SU-DHL-6 (cell line): ENCODE measurements around the gene AGO4.

Experiments
- CTCF ChIP-seq: fragments of 200-600 bp; sonication (generic); IDR thresholded peaks from one replicate; pipeline ENCODE4 v1.5.1; 2017; ENCODE audit warnings: antibody characterized with exemption, mild to moderate bottlenecking, low read length, moderate library complexity; ENCODE audit not compliant: insufficient read depth, poor library complexity, severe bottlenecking
- EZH2phosphoT487 ChIP-seq: fragments of 200-600 bp; sonication (generic), shearing (Covaris generic); conservative IDR thresholded peaks from 2 replicates; pipeline ENCODE4 v1.6.1; 2018; ENCODE audit warnings: mild to moderate bottlenecking, antibody characterized with exemption, low read length, moderate library complexity, mixed read lengths

- TF ChIP-seq CTCF: no peak
- TF ChIP-seq EZH2phosphoT487: no peak
These were observed 43.5 kb downstream of the AGO4 start for GRCh38 chr1:35851132-35851869.
